OCI-LY1 (cell line): ENCODE data around the gene ANKFN1.

Experiments
- EZH2 ChIP-seq: fragments of 200-600 bp; sonication (generic), shearing (Covaris generic); IDR thresholded peaks from 2 replicates; pipeline ENCODE4 v1.8.0; 2017; ENCODE audit warnings: borderline replicate concordance, mixed run types, mild to moderate bottlenecking, antibody characterized with exemption, low read length, moderate library complexity, mixed read lengths
- TF ChIP-seq, protein P1 (sequence below): fragments of 200-600 bp; sonication (generic), shearing (Covaris generic); IDR thresholded peaks from 2 replicates; pipeline ENCODE4 v1.5.1; 2017; ENCODE audit warnings: mild to moderate bottlenecking, antibody characterized with exemption, low read length, moderate library complexity, mixed read lengths

DNA sequence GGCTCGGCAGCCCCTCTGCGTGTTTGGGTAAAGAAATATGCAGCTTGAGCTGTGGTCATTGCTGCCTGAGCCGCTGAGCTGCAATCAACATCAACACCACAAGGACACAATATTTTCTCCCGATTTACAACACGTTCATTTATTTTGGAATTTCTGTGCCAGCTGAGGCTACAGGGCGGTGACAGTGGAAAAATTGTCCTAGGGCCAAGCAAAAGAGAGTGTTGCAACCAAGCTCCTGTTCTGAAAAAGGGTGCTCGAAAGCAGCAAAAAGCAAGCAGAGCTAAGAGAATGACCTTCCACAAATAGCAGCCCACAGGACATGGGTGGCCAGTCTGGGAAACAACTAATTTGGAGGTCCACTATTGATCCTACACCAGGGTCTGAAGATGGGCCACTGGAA, 404.8 kb downstream of the ANKFN1 start:
- TF ChIP-seq, protein P1, sequence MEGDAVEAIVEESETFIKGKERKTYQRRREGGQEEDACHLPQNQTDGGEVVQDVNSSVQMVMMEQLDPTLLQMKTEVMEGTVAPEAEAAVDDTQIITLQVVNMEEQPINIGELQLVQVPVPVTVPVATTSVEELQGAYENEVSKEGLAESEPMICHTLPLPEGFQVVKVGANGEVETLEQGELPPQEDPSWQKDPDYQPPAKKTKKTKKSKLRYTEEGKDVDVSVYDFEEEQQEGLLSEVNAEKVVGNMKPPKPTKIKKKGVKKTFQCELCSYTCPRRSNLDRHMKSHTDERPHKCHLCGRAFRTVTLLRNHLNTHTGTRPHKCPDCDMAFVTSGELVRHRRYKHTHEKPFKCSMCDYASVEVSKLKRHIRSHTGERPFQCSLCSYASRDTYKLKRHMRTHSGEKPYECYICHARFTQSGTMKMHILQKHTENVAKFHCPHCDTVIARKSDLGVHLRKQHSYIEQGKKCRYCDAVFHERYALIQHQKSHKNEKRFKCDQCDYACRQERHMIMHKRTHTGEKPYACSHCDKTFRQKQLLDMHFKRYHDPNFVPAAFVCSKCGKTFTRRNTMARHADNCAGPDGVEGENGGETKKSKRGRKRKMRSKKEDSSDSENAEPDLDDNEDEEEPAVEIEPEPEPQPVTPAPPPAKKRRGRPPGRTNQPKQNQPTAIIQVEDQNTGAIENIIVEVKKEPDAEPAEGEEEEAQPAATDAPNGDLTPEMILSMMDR = no peak
- TF ChIP-seq EZH2 = no peak
